Retinal pigment epithelial cell (primary cell): ENCODE results near the gene SAC3D1.
"Not testable (repeated sequence)": the region's sequence is repeated elsewhere in the genome, so short reads cannot be mapped to it uniquely, and the experiment has no call there.

ENCODE experiments used
- DNase-seq: peaks from one replicate; pipeline ENCODE4 v3.0.0-alpha.2; 2010; ENCODE audit warnings: low read depth
- H3K4me3 ChIP-seq: 2 replicates; pipeline ENCODE4 v1.5.1; 2011; ENCODE audit warnings: mild to moderate bottlenecking, low read length, control low read depth, moderate library complexity
- CTCF ChIP-seq: conservative IDR thresholded peaks from 2 replicates; pipeline ENCODE4 v1.5.1; 2011; ENCODE audit warnings: low read depth, low read length, control low read depth, inconsistent platforms

SAC3D1 gene

GRCh38 chr11:65013888-65014725 lies 26.9 kb upstream of the SAC3D1 start, which contains the start of gene ARL2:
Gene ARL2 (plus strand): TSS chr11:65014160. CDS start chr11:65014208, 48 bp downstream.
- TF ChIP-seq CTCF = peak; percentile 65
- H3K4me3 ChIP-seq = peak within 1 kb of the TSS; percentile 80
- DNase-seq = no peak

GRCh38 chr11:65014726-65015227 lies 26.2 kb upstream of the SAC3D1 start:
- TF ChIP-seq CTCF = no peak
- no peak for DNase-seq

GRCh38 chr11:65016705-65017104 lies 24.3 kb upstream of the SAC3D1 start:
- DNase-seq = no peak
- H3K4me3 ChIP-seq = no peak overlapping the region
- no peak for TF ChIP-seq CTCF

More at GRCh38 chr11:65014726-65015227, 26.2 kb upstream of the SAC3D1 start:
- peak overlapping the region; percentile 80 for H3K4me3 ChIP-seq

GRCh38 chr11:65017937-65018336 lies 23.1 kb upstream of the SAC3D1 start:
- H3K4me3 ChIP-seq = no peak overlapping the region
- DNase-seq = no peak
- no peak for TF ChIP-seq CTCF

GRCh38 chr11:65019824-65020223 lies 21.2 kb upstream of the SAC3D1 start:
- TF ChIP-seq CTCF = no peak
- no peak for DNase-seq
- H3K4me3 ChIP-seq = no peak overlapping the region

GRCh38 chr11:65021003-65021402 lies 20.0 kb upstream of the SAC3D1 start:
- H3K4me3 ChIP-seq = no peak overlapping the region
- no peak for DNase-seq
- no peak for TF ChIP-seq CTCF

GRCh38 chr11:65021509-65021908 lies 19.5 kb upstream of the SAC3D1 start:
- H3K4me3 ChIP-seq = no peak overlapping the region
- TF ChIP-seq CTCF = no peak
- no peak for DNase-seq

- not testable (repeated sequence) for DNase-seq, H3K4me3 ChIP-seq
Measured at GRCh38 chr11:65023502-65023901, 17.5 kb upstream of the SAC3D1 start.
